GM23338 (cell line): Measurements from ENCODE around the gene GAREM2. TPM values are rescaled to one million over a fixed set of nuclear protein-coding genes. Genes with fewer than 3 reads are reported as not detected.

Experiments used
- ATAC-seq: fragments of 200-7000 bp; cut with Tn5 transposase; 3 replicates; pipeline ENCODE4 v1.9.1; 2020
- DNase-seq: peaks from one replicate; pipeline ENCODE4 v3.0.0-alpha.2; 2015; ENCODE audit warnings: low spot score
- H2AFZ ChIP-seq: fragments of 200-600 bp; sonication (generic); 2 replicates; pipeline ENCODE4 v1.8.0; 2016; ENCODE audit warnings: antibody characterized with exemption, mild to moderate bottlenecking, moderate library complexity
- H3F3A ChIP-seq: fragments of 200-600 bp; sonication (generic); replicated peaks from 2 replicates; pipeline ENCODE4 v1.8.0; 2017; ENCODE audit warnings: antibody characterized with exemption, mixed run types, low read depth
- H3K27ac ChIP-seq: fragments of 200-600 bp; sonication (generic); 2 replicates; pipeline ENCODE4 v1.6.1; 2016; ENCODE audit warnings: low read depth
- H3K27me3 ChIP-seq: fragments of 200-600 bp; sonication (generic); 2 replicates; pipeline ENCODE4 v1.8.0; 2016; ENCODE audit warnings: mild to moderate bottlenecking, mixed run types, moderate library complexity; ENCODE audit not compliant: insufficient read depth
- H3K36me3 ChIP-seq: fragments of 200-600 bp; sonication (generic); 2 replicates; pipeline ENCODE4 v1.8.0; 2016; ENCODE audit warnings: mild to moderate bottlenecking; ENCODE audit not compliant: insufficient read depth
- H3K4me1 ChIP-seq: fragments of 200-600 bp; sonication (generic); 2 replicates; pipeline ENCODE4 v1.8.0; 2016; ENCODE audit warnings: mild to moderate bottlenecking, moderate library complexity; ENCODE audit not compliant: insufficient read depth
- H3K4me2 ChIP-seq: fragments of 200-600 bp; sonication (generic); 2 replicates; pipeline ENCODE4 v1.7.1; 2017; ENCODE audit warnings: mixed run types
- H3K4me3 ChIP-seq: fragments of 200-600 bp; sonication (generic); 2 replicates; pipeline ENCODE4 v1.6.1; 2016; ENCODE audit warnings: mixed run types
- H3K79me2 ChIP-seq: fragments of 200-600 bp; sonication (generic); replicated peaks from 2 replicates; pipeline ENCODE4 v1.8.0; 2017; ENCODE audit warnings: mild to moderate bottlenecking; ENCODE audit not compliant: insufficient read depth
- H3K9me2 ChIP-seq: fragments of 200-600 bp; sonication (generic); 2 replicates; pipeline ENCODE4 v1.8.0; 2017; ENCODE audit not compliant: insufficient read depth
- H4K20me1 ChIP-seq: fragments of 200-600 bp; sonication (generic); replicated peaks from 2 replicates; pipeline ENCODE4 v1.8.0; 2017; ENCODE audit warnings: mild to moderate bottlenecking; ENCODE audit not compliant: insufficient read depth
- H3K27ac Mint-ChIP-seq: 2 replicates; pipeline ENCODE4 v1.8.0; 2020; ENCODE audit warnings: inconsistent platforms, mild to moderate bottlenecking, moderate library complexity, mixed read lengths
- H3K27me3 Mint-ChIP-seq: 3 replicates; pipeline ENCODE4 v1.8.0; 2022; ENCODE audit warnings: low read depth, mild to moderate bottlenecking, moderate library complexity, mixed read lengths, inconsistent platforms; ENCODE audit not compliant: insufficient read depth, poor library complexity
- H3K36me3 Mint-ChIP-seq: 3 replicates; pipeline ENCODE4 v1.8.0; 2021; ENCODE audit warnings: low read depth, mild to moderate bottlenecking, inconsistent platforms, moderate library complexity, mixed read lengths
- H3K4me1 Mint-ChIP-seq: 3 replicates; pipeline ENCODE4 v1.8.0; 2020; ENCODE audit warnings: mild to moderate bottlenecking, inconsistent platforms, mixed read lengths
- H3K4me3 Mint-ChIP-seq: 3 replicates; pipeline ENCODE4 v1.8.0; 2021; ENCODE audit warnings: moderate library complexity, mild to moderate bottlenecking, inconsistent platforms, mixed read lengths
- H3K9me3 Mint-ChIP-seq: 3 replicates; pipeline ENCODE4 v1.8.0; 2020; ENCODE audit warnings: moderate library complexity, mild to moderate bottlenecking, inconsistent platforms, mixed read lengths
- CREB1 ChIP-seq: fragments of 250-450 bp; sonication (Bioruptor Pico); IDR thresholded peaks from 2 replicates; pipeline ENCODE4 v1.5.0; 2020; ENCODE audit warnings: low read depth, mild to moderate bottlenecking, moderate library complexity
- CTCF ChIP-seq, 2 experiments: fragments of 200-600 bp in 1 of 2; sonication (generic) in 1 of 2; conservative IDR thresholded peaks; 2 replicates each; pipeline versions ENCODE4 v1.5.1 to v1.6.1; 2016 to 2017; ENCODE audit warnings: antibody characterized with exemption in 2 of 2, low read depth in 2 of 2, mild to moderate bottlenecking in 2 of 2, moderate library complexity in 1 of 2
- ETS1 ChIP-seq: IDR thresholded peaks from 2 replicates; pipeline ENCODE4 v1.6.1; 2016; ENCODE audit warnings: antibody characterized with exemption
- EZH2 ChIP-seq: fragments of 200-600 bp; sonication (generic); IDR thresholded peaks from one replicate; pipeline ENCODE4 v1.8.0; 2017; ENCODE audit warnings: antibody characterized with exemption, mild to moderate bottlenecking, low read depth; ENCODE audit not compliant: unreplicated experiment
- EZH2phosphoT487 ChIP-seq: fragments of 200-600 bp; sonication (generic); IDR thresholded peaks from one replicate; pipeline ENCODE4 v1.8.1; 2018; ENCODE audit warnings: antibody characterized with exemption; ENCODE audit not compliant: unreplicated experiment
- NANOG ChIP-seq: IDR thresholded peaks from 2 replicates; pipeline ENCODE4 v1.6.1; 2016; ENCODE audit warnings: antibody characterized with exemption, borderline replicate concordance
- POLR2AphosphoS5 ChIP-seq: IDR thresholded peaks from 2 replicates; pipeline ENCODE4 v1.6.1; 2016; ENCODE audit warnings: antibody characterized with exemption, low read depth
- REST ChIP-seq: IDR thresholded peaks from one replicate; pipeline ENCODE4 v1.6.1; 2018; ENCODE audit warnings: antibody characterized with exemption; ENCODE audit not compliant: unreplicated experiment
- STAT1 ChIP-seq: IDR thresholded peaks from one replicate; pipeline ENCODE4 v1.6.1; 2016; ENCODE audit warnings: antibody characterized with exemption; ENCODE audit not compliant: unreplicated experiment
- ZNF331 ChIP-seq: fragments of 250-450 bp; sonication (Bioruptor Pico); IDR thresholded peaks from 2 replicates; pipeline ENCODE4 v1.5.0; 2020; ENCODE audit warnings: low read depth, mild to moderate bottlenecking, moderate library complexity
- polyA plus RNA-seq: library from polyadenylated mRNA; unstranded; fragments of >200 nt; fragmentation: Nextera tagmentation; extraction: Ambion mirVana; gene quantifications from 2 replicates; pipeline ENCODE4 v1.2.1, GENCODE V29; 2016
- total RNA-seq: library from RNA; depleted of rRNA; stranded (reverse); fragments of >200 nt; shearing (Covaris generic); gene quantifications from 2 replicates; pipeline ENCODE4 v1.2.3, GENCODE V29; 2014

GAREM2 gene
- total and polyA plus RNA-seq, 2 experiments from 2014 or later = 3.8 to 23.8 TPM

DNA sequence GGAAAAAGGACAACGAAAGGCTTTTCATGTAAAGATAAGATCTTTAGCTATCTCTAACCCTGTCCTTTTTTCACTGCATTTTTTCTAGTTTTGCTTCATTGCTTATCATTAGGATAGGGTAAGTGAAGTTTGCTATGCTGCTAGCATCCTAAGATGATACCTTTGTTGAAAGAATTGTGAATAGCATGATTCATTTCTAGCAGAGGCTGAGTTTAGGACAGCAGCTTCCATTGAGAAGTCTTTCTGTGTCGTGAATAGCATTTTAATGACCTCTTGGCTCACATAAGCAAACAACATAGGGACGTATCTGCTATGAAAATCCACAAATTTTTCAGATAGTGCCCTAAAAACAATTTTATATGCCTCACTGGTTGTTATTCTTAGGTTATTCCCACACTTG is 36.4 kb upstream of the GAREM2 start:
- H3K9me3 Mint-ChIP-seq = no peaks in the 10 kb centered on the region
- peaks cover 10% of the 10 kb centered on the region; the same call in 1 of the 2 replicates for H3K4me1 ChIP-seq
- no peak overlapping the region for H3K4me2 ChIP-seq
- H3K27me3 ChIP-seq = no peaks in the 10 kb centered on the region
- H3K27ac ChIP-seq = no peak overlapping the region; the same call in 1 of the 2 replicates
- H2AFZ ChIP-seq = no peak overlapping the region
- TF ChIP-seq ZNF331 (CRISPR knock-in tag) (no peak), REST (no peak), STAT1 (no peak), ETS1 (no peak), CREB1 (CRISPR knock-in tag) (no peak), NANOG (no peak)
- peaks cover 8% of the 10 kb centered on the region; the same call in 1 of the 2 replicates for H4K20me1 ChIP-seq
- peaks cover 15% of the 10 kb centered on the region for H3K4me1 Mint-ChIP-seq
- H3K79me2 ChIP-seq = peaks cover 6% of the 10 kb centered on the region; the same call in 1 of the 2 replicates
- peaks cover 14% of the 10 kb centered on the region for H3K36me3 Mint-ChIP-seq
- H3F3A ChIP-seq = no peaks in the 10 kb centered on the region
- no peak for ATAC-seq
- H3K27ac Mint-ChIP-seq = no peak overlapping the region
- no peak overlapping the region for H3K4me3 ChIP-seq
- H3K4me3 Mint-ChIP-seq = no peak overlapping the region
- H3K9me2 ChIP-seq = no peaks in the 10 kb centered on the region
- no peak for DNase-seq
- H3K36me3 ChIP-seq = no peaks in the 10 kb centered on the region
- H3K27me3 Mint-ChIP-seq = peaks cover 5% of the 10 kb centered on the region

DNA sequence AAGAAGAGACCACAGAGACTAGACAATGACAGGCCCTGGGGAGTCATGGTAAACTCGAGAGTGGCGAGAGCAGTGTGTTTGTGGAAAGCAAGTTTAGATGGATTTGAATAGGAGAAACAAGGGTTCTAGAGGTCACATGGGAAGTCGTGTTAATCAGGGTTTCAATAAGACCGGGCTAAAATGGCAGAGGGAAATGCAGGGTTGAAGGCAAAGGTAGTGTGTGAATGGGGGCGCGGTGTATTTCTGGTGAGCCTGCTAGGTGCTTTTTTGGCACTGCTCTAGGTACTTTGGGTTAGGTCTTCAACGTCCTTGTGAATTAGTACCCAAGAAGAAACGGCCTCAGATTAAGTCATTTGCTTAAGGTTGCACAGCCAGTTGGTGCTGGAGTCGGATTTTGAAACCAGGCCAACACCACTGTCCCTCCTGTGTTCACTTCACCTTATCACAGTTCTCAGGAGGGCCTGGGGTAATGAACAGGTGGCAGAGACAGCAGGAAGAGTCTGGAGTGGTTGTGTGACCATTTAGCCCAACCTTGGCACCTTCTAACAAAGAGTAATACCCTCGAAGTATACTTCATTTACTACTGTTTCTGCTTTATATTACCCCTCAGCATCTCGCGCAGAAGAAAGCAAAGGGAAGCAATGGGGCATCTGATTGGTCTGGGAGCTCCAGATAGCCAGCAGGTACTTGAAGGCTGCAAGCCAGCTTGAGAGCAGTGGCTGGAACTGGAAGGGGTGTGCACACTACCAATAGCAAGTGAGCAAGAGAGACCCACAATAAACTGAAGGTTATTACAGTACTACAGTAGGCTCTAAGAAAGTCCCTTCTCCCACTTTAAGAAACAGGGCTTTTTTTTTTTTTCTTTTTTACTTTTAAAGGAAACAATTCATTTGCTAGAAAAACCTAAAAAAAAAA is 33.4 kb upstream of the GAREM2 start:
- Histone ChIP-seq H3K79me2 (no peaks in the 10 kb centered on the region), H3K27ac (0 out of 2 replicates have a peak overlapping the region, but pooled peaks have one; percentile 70), H3K4me2 (no peak overlapping the region), H3K9me2 (no peaks in the 10 kb centered on the region), H3K27me3 (no peaks in the 10 kb centered on the region), H3K36me3 (no peaks in the 10 kb centered on the region), H2AFZ (no peak overlapping the region), H4K20me1 (no peaks in the 10 kb centered on the region), H3K4me1 (no peaks in the 10 kb centered on the region), H3K4me3 (no peak overlapping the region), H3F3A (0 out of 2 replicates have a peak, but pooled peaks cover 10% of the 10 kb centered on the region)
- H3K36me3 Mint-ChIP-seq = peaks cover 10% of the 10 kb centered on the region
- H3K27ac Mint-ChIP-seq = peak overlapping the region; percentile 51
- H3K4me1 Mint-ChIP-seq = peaks cover 18% of the 10 kb centered on the region
- ATAC-seq (peak; percentile 33), DNase-seq (no peak)
- no peak overlapping the region for H3K4me3 Mint-ChIP-seq
- H3K9me3 Mint-ChIP-seq = no peaks in the 10 kb centered on the region
- peaks cover 7% of the 10 kb centered on the region for H3K27me3 Mint-ChIP-seq
- TF ChIP-seq ETS1 (no peak), STAT1 (no peak), CTCF (conservative IDR thresholded peaks at IDR 0.05; ENCODE audit: low read depth in 2 of 2) (no peak), POLR2AphosphoS5 (no peak; the same call in 1 of the 2 replicates), EZH2 (no peak), EZH2phosphoT487 (no peak), ZNF331 (CRISPR knock-in tag) (no peak)
